ENCODE results near the gene NT5DC3.
"Not testable (repeated sequence)": the region's sequence is repeated elsewhere in the genome, so short reads cannot be mapped to it uniquely, and the experiment has no call there.

NT5DC3 gene

GRCh38 chr12:103832048-103832997 lies 8.7 kb downstream of the NT5DC3 start:
- no peak for DNase-seq

DNA sequence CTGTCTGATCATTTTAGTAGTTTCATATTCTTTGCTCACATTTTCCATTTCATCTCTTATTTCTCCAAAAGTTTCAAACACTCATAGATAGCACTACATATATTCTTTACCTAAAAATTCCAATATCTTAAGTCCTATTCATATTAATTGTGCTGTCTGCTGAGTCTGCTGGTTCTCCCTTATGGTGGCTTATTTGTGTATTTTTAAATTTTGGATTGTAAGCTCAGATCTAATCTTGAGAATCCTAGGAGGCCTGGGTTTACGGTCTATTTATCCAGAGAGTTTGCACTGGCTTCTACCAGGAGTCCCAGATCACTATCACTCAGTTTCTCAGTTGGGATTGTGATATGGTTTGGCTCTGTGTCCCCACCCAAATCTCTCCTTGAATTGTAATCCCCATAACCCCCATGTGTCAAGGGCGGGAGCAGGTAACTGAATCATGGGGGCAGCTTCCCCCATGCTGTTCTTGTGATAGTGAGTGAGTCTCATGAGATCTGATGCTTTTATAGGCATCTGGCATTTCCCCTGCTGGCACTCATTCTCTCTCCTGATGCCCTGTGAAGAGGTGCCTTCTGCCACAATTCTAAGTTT lies 10.2 kb downstream of the NT5DC3 start:
- no peak for DNase-seq

- DNase-seq: no peak
Observed at GRCh38 chr12:103830025-103830725, 10.9 kb downstream of the NT5DC3 start.

- no peak for DNase-seq
Observed at GRCh38 chr12:103829092-103829491, 11.9 kb downstream of the NT5DC3 start.

GRCh38 chr12:103827911-103828391 lies 13.1 kb downstream of the NT5DC3 start:
- DNase-seq: no peak

DNA sequence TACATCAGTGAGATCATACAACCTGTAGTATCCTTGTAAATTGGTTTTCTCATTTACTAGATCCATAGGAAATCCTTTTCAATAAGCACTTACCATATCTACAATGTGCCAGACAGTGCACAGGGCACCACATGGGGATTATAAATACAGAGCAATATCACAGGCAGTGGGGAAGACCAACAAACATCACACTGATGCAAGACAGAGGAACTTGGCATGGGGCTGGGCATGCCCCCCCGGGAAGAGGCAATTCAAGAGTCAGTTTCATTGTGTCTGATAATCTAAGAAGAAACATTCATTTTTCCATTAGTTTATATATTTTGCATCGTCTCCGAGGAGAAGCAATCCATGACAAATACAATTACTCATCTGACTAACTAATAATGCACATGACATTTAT lies 16.2 kb downstream of the NT5DC3 start:
- no peak for DNase-seq

DNA sequence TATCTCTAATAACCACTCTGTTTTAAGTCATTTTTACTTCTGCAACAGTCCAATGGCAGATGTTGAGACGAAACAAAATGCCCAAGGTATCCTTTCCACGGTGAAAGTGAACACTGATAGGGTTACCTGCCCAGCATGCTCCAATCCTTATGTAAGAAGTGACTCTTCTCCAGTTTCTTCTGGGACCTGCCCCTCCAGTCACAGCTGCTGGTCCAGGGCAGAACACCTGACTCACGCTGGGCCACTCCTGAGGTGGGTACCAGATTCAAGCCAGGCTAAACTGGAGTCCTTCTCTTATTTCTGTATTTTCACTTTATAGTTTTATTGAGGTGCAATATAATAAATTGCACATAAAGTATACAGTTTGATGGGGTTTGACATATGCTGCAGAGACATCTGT lies 16.7 kb downstream of the NT5DC3 start:
- DNase-seq: no peak

DNA sequence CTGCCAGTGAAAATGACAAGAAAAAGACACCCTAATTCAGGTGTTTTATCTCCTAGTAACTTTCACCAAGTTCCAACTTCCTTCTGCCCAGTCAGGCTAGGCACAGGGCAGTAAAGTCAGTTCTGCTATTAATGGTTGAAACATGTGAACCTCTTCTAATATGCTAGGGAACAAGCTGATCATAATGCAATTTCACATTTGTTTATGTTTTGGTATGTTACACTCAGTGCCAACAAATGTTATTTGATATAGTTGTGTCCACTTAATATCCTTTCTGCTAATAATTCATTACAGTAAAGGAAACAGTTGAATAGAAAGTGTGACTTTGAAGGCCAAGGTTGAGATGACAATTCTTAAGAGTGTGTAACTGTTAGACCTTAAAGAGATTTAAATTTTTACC lies 17.2 kb downstream of the NT5DC3 start:
- no peak for DNase-seq

DNA sequence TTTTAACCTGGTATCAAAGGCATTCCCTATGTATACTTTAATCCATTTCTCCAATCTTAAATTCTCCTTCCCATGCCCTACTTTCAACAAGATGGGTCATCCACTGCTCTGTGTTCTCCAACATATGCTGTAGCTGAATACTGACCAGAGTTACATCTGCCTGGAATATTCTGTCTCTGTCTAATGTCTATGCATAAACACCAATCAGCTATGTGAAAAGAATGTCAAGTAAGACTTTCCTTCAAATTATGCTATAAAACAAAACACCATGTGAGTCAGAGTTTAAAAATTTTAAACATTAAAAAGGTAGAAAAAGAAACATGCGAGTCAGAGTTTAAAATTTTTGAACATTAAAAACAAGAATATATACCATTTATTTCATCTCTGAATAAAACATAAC lies 19.3 kb downstream of the NT5DC3 start:
- DNase-seq: no peak

DNA sequence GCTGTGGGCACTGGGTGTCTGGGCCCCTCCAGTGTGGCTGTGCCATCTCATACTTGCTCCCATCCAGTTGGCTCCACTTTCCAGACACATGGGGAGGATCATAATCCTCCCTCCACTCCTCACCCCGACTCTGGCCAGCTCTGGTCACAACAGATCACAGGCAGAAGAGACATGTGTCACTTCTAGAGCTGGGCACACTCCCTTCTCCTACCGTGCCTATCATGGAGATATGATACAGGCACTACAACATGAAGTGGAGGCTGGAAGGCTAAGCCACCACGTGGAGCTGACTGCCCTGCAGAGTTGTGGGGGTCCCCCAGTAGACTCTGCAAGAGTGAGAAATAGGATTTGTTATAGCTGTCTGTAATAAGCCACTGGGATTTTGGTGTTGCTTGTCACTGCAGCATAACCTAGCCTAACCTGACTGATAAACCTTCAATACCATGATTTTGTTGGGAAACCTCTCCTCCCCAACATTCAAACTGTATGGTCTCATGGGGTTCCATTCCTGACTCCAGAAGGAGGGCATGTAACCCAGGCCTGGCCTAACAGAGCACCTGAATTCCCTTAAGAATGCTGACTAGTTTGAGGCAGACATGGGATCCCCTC lies 20.0 kb downstream of the NT5DC3 start:
- DNase-seq: no peak

DNA sequence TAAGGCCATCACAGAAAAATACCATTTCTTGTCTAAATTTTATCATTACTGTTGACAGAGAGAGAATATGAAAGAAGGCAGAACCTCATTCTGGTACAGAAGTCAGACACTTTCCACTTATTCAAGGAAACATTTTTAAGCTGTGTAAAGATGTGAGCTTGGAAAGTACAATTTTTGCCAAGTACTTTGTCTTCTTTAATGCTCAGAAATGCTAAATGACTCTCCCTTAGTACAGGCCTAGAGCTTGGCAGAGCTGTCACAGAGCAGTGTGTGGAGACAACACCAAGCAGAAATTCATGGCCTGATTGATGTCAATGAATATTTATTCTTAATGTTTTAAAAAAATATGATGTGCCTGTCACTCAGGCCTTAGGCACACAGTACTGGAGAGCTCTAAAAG lies 20.7 kb downstream of the NT5DC3 start:
- DNase-seq: no peak

GRCh38 chr12:103819892-103820291 lies 21.1 kb downstream of the NT5DC3 start:
- no peak for DNase-seq

DNA sequence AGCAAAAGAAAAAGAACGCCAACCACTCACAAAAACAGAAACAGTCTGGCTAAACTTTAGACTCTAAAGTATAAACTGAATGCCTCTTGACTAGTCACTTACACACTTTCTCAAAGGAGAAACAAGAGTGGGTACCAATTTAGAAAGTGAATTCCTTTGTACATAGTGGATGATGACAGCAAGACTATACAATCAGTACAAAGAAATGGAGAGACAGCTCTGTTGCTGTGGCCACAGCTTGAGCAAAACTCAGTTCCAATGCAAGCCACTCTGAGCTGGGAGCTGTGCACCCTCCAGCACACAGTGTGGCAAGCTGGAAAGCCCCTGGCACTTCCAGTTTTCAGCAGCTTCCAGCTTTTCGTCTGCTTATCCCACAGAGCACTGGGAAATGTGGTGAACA lies 21.7 kb downstream of the NT5DC3 start:
- DNase-seq: no peak

DNA sequence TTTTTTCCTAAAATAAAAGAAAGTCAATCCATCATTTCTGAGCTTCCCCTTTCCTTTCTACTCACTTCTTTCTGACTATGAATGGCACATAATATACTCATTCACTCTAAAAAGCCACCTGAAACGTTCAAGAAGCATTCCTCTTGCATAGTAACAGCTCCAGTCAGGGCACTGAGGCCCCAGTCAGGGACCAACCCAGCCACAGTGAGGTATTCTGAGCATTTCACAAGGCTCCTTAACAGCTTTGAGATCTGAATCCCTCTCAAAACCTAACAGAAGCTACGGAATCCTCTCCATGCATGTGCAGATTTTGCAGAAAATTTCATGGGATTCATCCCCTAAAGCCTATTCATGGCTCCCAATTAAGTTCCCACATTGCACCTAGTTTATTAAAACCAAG lies 23.2 kb downstream of the NT5DC3 start:
- DNase-seq: no peak

DNA sequence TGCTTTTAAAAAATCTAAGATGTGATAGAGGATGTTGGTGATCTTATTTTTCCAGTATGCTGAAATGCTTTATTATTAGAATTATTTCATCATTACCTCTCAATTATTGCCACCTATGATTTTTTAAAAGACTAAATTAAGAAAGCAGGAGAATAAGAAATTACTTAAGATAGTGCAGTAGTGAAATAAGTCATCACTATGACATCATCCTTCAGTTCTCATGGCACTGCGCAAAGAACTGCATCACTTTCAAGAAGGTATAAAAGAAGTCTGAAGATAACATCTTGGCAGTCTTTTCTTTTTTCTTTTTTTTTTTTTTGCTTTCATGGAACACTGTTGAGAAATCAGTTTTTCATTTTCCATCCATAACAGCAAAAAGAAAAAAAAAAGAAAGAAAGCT lies 24.4 kb downstream of the NT5DC3 start:
- peak in 1 of 5 experiments; percentile 23 for DNase-seq

GRCh38 chr12:103814436-103814835 lies 26.6 kb downstream of the NT5DC3 start:
- no peak for DNase-seq

DNA sequence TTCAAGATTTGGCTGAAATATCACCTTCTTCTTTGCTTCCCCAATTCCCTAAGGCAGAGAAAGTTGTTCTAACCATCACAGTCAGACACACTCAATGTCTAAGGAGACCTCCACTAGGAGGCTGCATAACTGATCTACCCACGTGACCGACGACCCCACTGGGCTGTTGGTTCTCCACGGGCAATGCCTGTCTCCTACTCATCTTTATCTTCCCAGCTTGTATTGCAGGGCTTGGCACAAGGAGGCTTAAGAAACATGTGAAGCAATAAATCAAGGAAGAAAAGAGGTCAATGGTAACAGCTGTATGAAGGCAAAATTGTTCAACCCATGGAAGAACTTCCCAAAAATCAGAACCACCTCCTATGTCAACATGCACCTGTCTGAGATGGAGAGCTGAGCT lies 27.1 kb downstream of the NT5DC3 start:
- DNase-seq: no peak

DNA sequence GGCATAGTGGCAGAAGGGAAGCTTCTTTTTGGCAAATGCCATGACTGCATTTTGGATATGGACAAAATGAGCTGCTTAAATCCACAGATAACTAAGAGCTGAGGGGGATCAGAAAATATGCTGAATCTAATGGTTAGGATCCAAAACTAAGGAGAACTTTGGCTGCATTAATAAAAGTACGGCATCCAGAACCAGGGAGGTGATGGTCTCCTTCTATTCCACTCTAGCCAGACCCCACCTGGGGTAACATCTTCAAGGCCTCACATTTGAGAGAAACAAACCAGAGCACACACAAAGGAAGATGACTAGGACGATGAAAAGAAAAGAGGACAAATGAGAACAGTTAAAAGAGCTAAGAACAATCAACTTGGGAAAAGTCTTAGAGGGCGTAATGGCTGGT lies 27.6 kb downstream of the NT5DC3 start:
- DNase-seq: no peak

- DNase-seq: no peak
Observed at GRCh38 chr12:103812789-103813188, 28.2 kb downstream of the NT5DC3 start.

DNA sequence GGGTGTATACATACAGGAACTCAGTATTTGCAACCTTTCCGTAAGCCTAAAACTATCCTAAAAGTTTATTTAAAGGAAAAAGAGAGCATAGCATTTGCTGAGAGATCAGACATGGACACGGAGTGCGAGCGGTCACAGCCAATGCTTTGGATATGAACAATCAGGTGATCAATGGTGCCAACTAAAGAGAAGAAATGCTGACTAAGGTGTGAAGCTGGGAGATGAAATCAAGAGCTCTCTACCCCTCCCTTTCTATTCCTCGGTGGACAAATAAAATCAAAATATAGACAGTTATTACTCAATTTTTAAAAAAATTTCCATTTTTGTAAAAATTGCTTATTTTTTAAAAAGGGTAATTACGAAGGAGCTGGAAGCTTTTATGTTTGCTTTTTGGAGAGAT lies 29.2 kb downstream of the NT5DC3 start:
- DNase-seq: no peak

- DNase-seq: no peak
Observed at GRCh38 chr12:103810111-103810510, 30.9 kb downstream of the NT5DC3 start.

DNA sequence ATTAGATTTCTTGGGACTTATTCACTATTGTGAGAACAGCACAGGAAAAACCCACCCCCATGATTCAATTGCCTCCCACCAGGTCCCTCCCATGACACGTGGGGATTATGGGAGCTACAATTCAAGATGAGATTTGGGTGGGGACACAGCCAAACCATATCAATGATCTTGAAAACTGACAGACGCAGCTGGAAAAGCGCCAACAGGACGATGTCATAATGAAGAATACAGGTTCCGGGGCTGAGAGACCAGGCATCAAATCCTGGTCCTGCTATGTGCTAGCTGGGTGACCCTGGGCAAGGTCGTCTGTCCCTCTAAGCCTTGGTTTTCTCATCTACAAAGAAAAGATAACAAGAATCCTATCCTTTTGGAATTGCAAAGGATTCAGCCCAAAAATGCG lies 31.4 kb downstream of the NT5DC3 start:
- DNase-seq: not testable (repeated sequence)

GRCh38 chr12:103809154-103809553 lies 31.9 kb downstream of the NT5DC3 start:
- no peak for DNase-seq
